ENCODE results near the gene PTPRM.

- TF ChIP-seq CREB5 (CRISPR knock-in tag; IDR thresholded peaks at IDR 0.05; ENCODE audit: low read depth) (no peak), PATZ1 (CRISPR knock-in tag; IDR thresholded peaks at IDR 0.05; ENCODE audit: borderline replicate concordance) (no peak), BACH2 (CRISPR knock-in tag; IDR thresholded peaks at IDR 0.05; ENCODE audit: borderline replicate concordance) (no peak), ESRRG (CRISPR knock-in tag; IDR thresholded peaks at IDR 0.05) (no peak), PPARA (CRISPR knock-in tag; IDR thresholded peaks at IDR 0.05; ENCODE audit: borderline replicate concordance) (no peak), ARNTL (CRISPR knock-in tag; IDR thresholded peaks at IDR 0.05; ENCODE audit: borderline replicate concordance, low read depth) (no peak), ZFP3 (CRISPR knock-in tag; IDR thresholded peaks at IDR 0.05) (no peak), TCF4 (CRISPR knock-in tag; IDR thresholded peaks at IDR 0.05; ENCODE audit: borderline replicate concordance) (no peak), ISL1 (CRISPR knock-in tag; IDR thresholded peaks at IDR 0.05) (no peak), POU6F1 (CRISPR knock-in tag; IDR thresholded peaks at IDR 0.05; ENCODE audit: borderline replicate concordance, low read depth) (no peak), ZNF565 (CRISPR knock-in tag; conservative IDR thresholded peaks at IDR 0.05; ENCODE audit: low read depth) (no peak), GLIS3 (CRISPR knock-in tag; IDR thresholded peaks at IDR 0.05) (no peak), TOX (CRISPR knock-in tag; IDR thresholded peaks at IDR 0.05; ENCODE audit: borderline replicate concordance) (no peak)
Observed at GRCh38 chr18:8034674-8035073, 467.6 kb downstream of the PTPRM start.

Measured in SK-N-SH treated with all-trans-retinoic acid at 6 μM for 48 hours (cell line).